ENCODE data around the gene STAMBP. TPM values are rescaled to one million over a fixed set of nuclear protein-coding genes. Genes with fewer than 3 reads are reported as not detected.
"Not testable (repeated sequence)": the region's sequence is repeated elsewhere in the genome, so short reads cannot be mapped to it uniquely, and the experiment has no call there.

STAMBP gene
- total RNA-seq (10 to 100 TPM; 11.7 to 24.4 (median 13.2) TPM), polyA plus RNA-seq (10 to 100 TPM in 1 of 2 donors, 1 to 10 TPM in 1; 9.8 to 16.7 TPM)

- peak within 1 kb of the TSS; percentile 73 to 85 (median 79) for H3K27ac ChIP-seq
- peak within 1 kb of the TSS; percentile 53 to 88 (median 80) for H3K4me3 ChIP-seq
- DNase-seq (peak; percentile 95 to 97 (median 97)), ATAC-seq (peak; percentile 99 to 100 (median 99)), FAIRE-seq (peak; percentile 88)
- H3K36me3 ChIP-seq: no peaks in the 10 kb centered on the region
- TF ChIP-seq, protein P1, sequence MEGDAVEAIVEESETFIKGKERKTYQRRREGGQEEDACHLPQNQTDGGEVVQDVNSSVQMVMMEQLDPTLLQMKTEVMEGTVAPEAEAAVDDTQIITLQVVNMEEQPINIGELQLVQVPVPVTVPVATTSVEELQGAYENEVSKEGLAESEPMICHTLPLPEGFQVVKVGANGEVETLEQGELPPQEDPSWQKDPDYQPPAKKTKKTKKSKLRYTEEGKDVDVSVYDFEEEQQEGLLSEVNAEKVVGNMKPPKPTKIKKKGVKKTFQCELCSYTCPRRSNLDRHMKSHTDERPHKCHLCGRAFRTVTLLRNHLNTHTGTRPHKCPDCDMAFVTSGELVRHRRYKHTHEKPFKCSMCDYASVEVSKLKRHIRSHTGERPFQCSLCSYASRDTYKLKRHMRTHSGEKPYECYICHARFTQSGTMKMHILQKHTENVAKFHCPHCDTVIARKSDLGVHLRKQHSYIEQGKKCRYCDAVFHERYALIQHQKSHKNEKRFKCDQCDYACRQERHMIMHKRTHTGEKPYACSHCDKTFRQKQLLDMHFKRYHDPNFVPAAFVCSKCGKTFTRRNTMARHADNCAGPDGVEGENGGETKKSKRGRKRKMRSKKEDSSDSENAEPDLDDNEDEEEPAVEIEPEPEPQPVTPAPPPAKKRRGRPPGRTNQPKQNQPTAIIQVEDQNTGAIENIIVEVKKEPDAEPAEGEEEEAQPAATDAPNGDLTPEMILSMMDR (IDR thresholded peaks at IDR 0.05): no peak
- intact Hi-C loops (cut with DNase I): loop anchor here in 1 of 3 donors (10.0 kb wide), 1 partner anchor 506 kb away; no protein-coding TSS in a partner anchor
- 0% methylated on average over 47 to 48 of the region's 48 CpGs for WGBS, 2 donors
- peaks cover 7 to 14% (median 14%) of the 10 kb centered on the region in 3 donors for H3K4me1 ChIP-seq
- no peaks in the 10 kb centered on the region for H3K9me3 ChIP-seq
- no peaks in the 10 kb centered on the region for H3K27me3 ChIP-seq
Measured at GRCh38 chr2:73828818-73829570, at the start of gene STAMBP. Gene STAMBP (plus strand): TSS chr2:73828961. CDS start chr2:73830857, 1,896 bp downstream.

- DNase-seq (peak; percentile 89 to 98 (median 95)), ATAC-seq (peak; percentile 99 to 100 (median 100)), FAIRE-seq (peak; percentile 53)
- intact Hi-C loops (cut with DNase I): no loop called here
- Histone ChIP-seq H3K4me1 (peaks cover 0 to 19% (median 5%) of the 10 kb centered on the region in 3 donors), H3K4me3 (peak within 1 kb of the TSS; percentile 47 to 95 (median 82)), H3K9me3 (no peaks in the 10 kb centered on the region), H3K27ac (peak within 1 kb of the TSS; percentile 46 to 85 (median 81)), H3K27me3 (no peaks in the 10 kb centered on the region), H3K36me3 (peaks cover 0 to 5% (median 0%) of the 10 kb centered on the region in 3 donors)
- TF ChIP-seq, protein P1 (IDR thresholded peaks at IDR 0.05): peak; percentile 80 to 94 (median 85)
- WGBS, 2 donors: 0% methylated on average over 40 of the region's 40 CpGs
Measured at GRCh38 chr2:73779467-73780236, 49.1 kb upstream of the STAMBP start, which contains the start of gene DUSP11. Gene DUSP11 (minus strand): TSS chr2:73780103. CDS start chr2:73779974, 129 bp downstream.

DNA sequence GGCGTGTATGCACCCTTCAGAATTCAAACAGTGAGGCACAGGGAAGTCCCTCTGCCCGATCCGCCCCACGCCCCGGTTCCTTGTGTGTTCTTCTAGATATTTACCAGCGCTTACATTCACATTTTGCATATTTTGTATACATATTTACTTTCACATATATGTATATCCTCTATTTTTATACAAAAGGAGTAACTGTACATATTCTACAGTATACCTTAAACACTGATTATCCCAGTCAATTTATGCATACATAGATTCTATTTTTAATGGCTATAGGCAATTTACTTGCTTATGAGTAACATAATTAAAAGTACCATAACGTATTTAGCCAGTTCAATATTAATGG lies 48.6 kb upstream of the STAMBP start:
- no peak for FAIRE-seq
- no peaks in the 10 kb centered on the region for H3K36me3 ChIP-seq
- no peak for DNase-seq
- H3K4me1 ChIP-seq: peaks cover 0 to 19% (median 5%) of the 10 kb centered on the region in 3 donors
- H3K4me3 ChIP-seq: peak overlapping the region in 2 of 4 donors; percentile 72 to 92
- ATAC-seq: no peak
- no peaks in the 10 kb centered on the region for H3K9me3 ChIP-seq
- no peak overlapping the region for H3K27ac ChIP-seq
- intact Hi-C loops (cut with DNase I): no loop called here
- WGBS, 2 donors: 4 to 5% methylated on average over 7 of the region's 7 CpGs
- no peaks in the 10 kb centered on the region for H3K27me3 ChIP-seq
- TF ChIP-seq, protein P1 (IDR thresholded peaks at IDR 0.05): no peak

DNA sequence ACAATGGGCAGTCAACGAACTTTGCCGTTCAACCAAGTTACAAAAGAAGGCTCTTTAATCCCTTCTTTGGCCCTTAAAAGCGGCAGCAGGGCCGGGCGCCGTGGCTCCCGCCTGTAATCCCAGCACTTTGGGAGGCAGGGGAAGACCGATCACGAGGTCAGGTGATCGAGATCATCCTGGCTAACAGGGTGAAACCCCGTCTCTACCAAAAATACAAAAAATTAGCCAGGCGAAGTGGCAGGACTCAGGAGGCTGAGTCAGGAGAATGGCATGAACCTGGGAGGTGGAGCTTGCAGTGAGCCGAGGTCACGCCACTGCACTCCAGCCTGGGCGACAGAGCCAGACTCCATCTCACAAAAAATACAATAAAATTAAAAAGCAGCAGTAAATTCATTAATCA lies 45.4 kb upstream of the STAMBP start:
- intact Hi-C loops (cut with DNase I); DNase-seq; H3K9me3 ChIP-seq; H3K27ac ChIP-seq; H3K27me3 ChIP-seq; ATAC-seq; FAIRE-seq; H3K4me3 ChIP-seq; H3K36me3 ChIP-seq: not testable (repeated sequence)
- 54 to 66% methylated on average over 15 of the region's 15 CpGs for WGBS, 2 donors
- H3K4me1 ChIP-seq: peaks cover 0 to 12% (median 5%) of the 10 kb centered on the region in 3 donors

- FAIRE-seq; ATAC-seq; H3K9me3 ChIP-seq; H3K36me3 ChIP-seq; H3K27me3 ChIP-seq; H3K4me3 ChIP-seq; H3K27ac ChIP-seq; H3K4me1 ChIP-seq; DNase-seq; intact Hi-C loops (cut with DNase I): not testable (repeated sequence)
- WGBS, 2 donors: 36 to 52% methylated on average over 2 to 3 of the region's 3 CpGs
Measured at GRCh38 chr2:73783883-73784282, 44.9 kb upstream of the STAMBP start, which contains the start of gene C2orf78. Gene C2orf78 (plus strand): TSS chr2:73784183. CDS start chr2:73784310, 127 bp downstream.

Measured in pancreas (tissue), 10 donors.